HG03135 (cell line): ENCODE data around the gene CTDSPL.

Source experiments
- ATAC-seq: cut with Tn5 transposase; IDR thresholded peaks from one replicate; pipeline ENCODE4 v1.9.1; 2021; ENCODE audit warnings: mild to moderate bottlenecking, moderate library complexity; ENCODE audit not compliant: unreplicated experiment

The CTDSPL gene

GRCh38 chr3:37940242-37940908 is 78.7 kb downstream of the CTDSPL start:
- ATAC-seq, result no peak

- ATAC-seq, result no peak
Measured at GRCh38 chr3:37941608-37942508, 80.2 kb downstream of the CTDSPL start.

GRCh38 chr3:37942646-37943045 is 81.0 kb downstream of the CTDSPL start:
- no peak for ATAC-seq

GRCh38 chr3:37943126-37943525 is 81.4 kb downstream of the CTDSPL start:
- no peak for ATAC-seq

DNA sequence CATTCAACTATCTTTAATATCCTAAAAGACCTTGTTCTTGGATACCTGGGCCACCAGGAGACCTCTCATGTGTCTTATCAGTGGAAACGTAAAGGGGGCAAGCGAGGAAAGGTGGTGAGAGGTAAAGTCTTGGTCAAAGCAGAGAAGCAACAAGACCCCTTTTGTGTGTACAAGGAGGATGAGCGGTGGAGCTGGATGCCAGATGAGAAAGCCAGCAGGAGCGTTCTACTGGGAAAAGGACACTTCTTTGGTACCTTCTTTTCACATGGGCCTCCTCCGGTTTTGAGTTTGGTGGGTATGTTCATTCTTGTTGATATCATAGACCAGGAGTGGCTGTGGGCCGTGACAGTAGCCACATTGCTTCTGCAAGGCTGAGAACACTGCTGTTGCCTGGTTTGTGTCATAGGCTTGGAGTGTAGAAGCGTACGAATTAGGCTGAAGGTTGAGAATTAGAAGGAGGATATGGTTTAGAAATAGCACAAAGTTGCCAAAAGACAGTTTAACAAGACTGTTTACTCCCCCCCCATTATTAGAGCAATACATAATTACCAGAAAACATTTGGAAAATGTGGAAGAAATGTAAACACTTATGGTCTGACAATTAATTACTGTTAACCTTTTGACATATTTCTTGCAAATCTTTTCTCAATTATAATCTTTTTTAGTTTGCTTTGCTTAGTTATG is 82.1 kb downstream of the CTDSPL start:
- no peak for ATAC-seq

DNA sequence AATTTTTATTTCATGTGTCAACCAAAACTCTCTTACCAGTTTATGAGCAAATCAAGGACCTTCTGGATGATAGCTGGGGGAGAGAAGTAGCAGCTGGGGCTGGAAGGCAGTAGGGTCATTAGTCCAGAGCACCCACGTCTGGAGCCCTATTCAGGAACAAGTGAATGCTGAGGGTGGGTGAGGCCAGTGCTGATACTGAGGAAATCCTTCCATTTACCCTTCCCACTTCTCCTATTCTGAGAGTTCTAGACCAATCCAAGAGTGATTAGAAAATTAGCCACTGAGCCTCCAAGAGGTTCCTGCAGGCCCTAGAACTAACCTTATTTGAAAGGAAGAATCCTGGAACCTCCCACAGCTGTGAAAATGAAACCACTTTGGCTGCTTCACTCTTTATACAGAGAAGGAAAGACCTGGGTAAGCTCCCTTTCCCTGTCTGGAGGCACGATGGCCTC is 82.7 kb downstream of the CTDSPL start:
- ATAC-seq, result no peak

DNA sequence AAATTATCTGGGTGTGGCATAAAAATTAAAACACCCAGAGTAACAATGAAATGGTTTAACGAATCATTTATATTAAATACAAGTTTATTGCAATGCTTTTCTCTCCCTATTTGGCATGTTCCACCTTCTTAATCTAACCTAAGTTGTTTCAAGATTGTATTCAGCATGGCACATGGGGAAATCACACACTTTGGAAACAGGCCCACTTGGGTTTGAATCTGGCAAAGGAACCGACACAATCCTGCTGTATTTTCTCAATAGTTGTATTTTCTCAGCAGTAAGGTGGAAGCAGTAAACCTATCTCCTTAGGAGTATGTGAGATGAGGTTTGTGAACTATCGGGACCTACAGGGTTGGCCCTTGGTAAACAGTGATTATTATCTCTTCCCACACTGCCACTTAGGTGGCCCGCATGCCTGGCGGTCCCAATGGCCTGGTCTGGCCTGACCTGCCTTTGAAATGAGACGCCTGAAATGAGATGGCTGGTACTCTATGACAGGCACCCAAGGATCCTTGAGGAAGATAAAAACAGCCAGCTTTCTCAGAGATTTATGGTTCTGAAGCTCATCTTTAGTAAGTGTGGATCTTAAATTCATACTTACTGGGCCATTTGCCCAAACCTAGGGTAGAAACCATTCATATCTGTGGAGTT is 83.6 kb downstream of the CTDSPL start:
- no peak for ATAC-seq

DNA sequence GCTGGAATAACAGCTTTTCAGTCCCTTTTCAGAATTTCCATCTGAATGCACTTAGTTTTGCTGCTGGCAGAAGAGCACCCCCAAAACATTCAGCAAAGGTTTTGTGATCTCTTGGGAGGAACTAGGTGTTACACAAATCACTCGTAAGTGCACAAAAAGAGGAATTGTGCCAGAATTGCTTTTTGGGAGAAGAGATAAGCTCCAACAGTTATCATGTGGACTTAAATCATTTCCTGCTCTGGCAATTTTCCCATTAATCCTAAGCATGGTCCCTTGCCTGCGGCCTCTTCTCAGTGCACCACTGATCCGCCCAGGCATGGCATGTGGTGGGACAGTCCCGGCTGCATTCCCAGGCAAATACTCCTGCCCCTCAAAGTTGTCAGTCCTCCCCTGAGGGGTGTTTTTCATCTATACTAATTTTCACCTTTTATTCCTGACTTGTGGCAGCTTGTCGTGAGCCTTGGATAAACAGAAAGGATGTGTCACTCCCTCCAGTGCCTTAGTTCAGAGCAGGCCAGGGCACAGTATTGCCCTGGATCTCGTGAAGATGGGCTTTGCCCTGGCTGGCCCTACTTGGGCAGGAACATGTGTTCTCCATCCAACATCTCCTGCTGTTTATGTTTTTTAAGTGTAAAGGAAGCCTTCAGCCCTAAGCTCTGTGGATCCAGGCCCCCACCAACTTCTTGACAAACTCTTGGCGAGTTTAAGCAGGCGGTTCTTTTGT is 84.3 kb downstream of the CTDSPL start:
- no peak for ATAC-seq

DNA sequence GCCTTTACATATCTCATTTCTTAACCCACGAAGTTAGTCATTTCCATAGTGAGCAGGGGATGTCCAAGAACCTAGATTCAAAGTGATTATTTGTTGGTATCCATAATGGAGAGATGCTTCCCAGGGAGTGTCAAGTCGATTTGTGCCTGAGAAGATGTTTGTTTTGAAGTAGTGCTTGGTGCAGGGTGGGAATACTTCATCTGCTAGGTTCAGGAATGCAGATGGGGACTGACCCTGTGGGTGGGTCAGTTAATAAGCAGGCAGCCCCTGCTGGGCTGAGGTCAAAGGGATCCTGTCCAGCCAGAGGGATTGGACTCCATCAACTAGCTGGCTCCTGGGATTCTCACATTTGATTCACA is 84.8 kb downstream of the CTDSPL start:
- ATAC-seq, result no peak

DNA sequence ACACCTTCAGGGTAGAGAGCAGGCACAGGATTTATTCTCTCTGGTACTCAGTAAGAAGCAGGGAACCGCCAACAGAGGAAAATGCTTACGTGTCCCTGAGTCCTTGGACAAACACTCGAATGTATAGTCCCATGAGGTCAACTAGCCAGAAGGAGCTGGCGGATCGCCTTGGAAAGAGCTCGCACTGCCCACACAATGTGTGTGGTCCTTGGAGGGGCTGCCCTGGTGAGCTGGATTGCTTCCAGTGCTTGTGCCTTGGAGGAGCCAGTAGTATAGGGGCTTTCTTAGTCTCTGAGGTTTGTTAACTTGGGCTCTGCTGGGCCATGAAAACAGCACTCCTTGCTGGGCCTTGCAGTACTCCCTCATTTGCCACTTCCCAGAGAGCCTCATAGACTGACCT is 88.2 kb downstream of the CTDSPL start:
- ATAC-seq, result no peak

- ATAC-seq, result no peak
Measured at GRCh38 chr3:37952564-37952963, 90.9 kb downstream of the CTDSPL start.

DNA sequence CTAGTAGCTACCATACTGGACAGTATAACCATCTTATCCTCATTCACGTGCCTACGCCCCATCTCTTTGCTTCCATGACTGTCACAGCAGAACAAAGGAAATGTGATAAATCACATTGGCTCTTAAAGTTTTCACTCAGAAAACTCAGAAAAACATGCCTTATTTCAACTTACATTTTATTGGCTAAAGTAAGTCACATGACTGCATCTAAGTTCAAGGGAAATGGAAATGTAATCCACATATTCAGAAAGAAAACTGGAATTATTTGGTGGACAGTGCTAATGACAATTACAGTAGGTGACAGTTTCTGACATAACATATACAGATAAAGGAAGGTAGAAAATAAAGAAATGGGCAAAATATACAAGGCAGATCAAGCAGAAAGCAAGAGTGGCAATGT is 91.5 kb downstream of the CTDSPL start:
- no peak for ATAC-seq

GRCh38 chr3:37953707-37954394 is 92.2 kb downstream of the CTDSPL start:
- no peak for ATAC-seq

- no peak for ATAC-seq
Measured at GRCh38 chr3:37954881-37955280, 93.2 kb downstream of the CTDSPL start.

DNA sequence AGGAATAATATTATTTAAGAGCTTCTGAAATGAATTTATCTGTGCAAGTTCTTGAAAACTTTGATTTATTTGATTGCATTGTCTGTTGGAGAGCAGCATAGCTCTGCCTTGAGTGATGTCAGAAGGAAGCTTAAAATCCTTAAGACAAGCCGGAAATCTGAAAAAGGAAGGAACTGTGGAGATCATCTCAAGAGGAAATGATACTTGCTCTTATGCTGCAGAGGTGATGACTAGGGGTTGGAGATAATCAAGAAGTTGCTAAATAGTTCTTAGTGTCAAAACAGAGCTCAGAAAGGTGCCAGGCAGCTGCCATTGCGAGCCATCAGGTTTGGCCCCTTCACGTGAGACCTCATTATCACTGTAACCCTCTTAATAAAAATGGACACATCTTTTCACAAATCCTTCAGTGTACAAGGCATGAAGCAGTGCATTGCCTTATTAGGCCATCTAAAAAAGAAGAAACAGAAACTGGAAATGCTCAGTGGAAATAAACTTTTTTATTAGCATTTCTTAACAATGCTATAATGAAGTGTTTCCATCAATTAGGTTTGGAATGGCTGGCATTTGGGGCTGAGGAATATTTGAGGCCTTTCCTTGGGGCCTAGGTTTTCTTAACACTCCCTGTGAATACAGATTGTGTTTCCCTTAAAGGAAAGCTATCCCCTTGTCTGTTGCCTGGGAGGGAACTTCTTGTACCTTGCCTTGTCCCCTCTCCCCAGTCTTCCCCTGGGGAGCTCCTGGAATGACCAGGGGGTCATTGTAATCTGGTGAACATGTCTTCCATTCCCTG is 94.4 kb downstream of the CTDSPL start:
- no peak for ATAC-seq

DNA sequence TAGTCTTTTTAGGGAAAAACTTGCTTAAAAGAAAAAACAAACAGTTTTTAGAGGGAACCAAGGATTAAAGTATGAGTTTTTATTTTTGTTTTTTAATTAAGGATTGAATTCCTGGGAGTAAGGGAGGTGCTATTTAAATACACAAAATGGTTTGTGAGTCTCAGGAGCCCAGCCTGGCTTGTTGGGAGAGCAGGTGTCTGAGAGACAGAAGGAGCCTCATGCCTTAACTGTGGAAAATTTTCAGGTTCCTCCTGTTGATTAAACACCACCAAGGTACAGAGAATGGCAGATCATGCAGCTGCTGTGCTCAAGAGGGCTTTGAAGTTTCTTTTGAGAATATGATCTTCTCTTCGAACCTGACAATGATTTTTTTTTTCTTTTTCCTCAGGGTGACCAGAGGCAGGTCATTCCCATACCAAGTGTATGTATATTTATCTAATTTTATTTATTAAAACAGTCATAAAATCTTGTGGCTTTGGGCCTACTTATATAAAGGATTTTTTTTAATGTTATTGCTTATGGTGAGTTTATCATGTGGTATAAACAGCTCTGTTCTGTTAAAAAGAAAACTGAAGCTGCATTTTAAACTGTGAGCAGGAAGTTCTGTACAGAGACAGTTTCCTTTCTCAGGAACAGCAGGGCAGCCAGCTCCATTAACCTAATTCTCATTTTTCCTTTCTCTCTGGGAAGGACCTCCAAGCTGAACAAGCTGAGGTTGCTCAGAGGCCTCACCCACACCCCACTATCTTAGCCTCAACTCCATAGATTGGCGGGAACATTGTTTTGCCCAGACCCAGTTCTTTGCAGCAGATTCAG is 95.3 kb downstream of the CTDSPL start:
- ATAC-seq, result peak; percentile 63

GRCh38 chr3:37957539-37957936 is 95.9 kb downstream of the CTDSPL start:
- ATAC-seq, result no peak
